DMS 273 treated with DMSO at 0.1 percent for 48 hours (cell line): Measurements from ENCODE around the gene SRRM4.

Experiments used
- DNase-seq: peaks from one replicate; lab custom pipeline; 2025; lab: John Stamatoyannopoulos, UW

Gene SRRM4

GRCh38 chr12:119117936-119118335 lies 136.6 kb downstream of the SRRM4 start:
- no peak for DNase-seq

- DNase-seq = no peak
These were observed 137.3 kb downstream of the SRRM4 start for GRCh38 chr12:119118625-119119024.

GRCh38 chr12:119122047-119122446 lies 140.7 kb downstream of the SRRM4 start:
- DNase-seq = no peak

GRCh38 chr12:119122751-119123150 lies 141.4 kb downstream of the SRRM4 start:
- no peak for DNase-seq

- DNase-seq = no peak
These were observed 147.2 kb downstream of the SRRM4 start for GRCh38 chr12:119128527-119128926.

- no peak for DNase-seq
These were observed 148.6 kb downstream of the SRRM4 start for GRCh38 chr12:119129827-119130434.

- no peak for DNase-seq
These were observed 149.2 kb downstream of the SRRM4 start for GRCh38 chr12:119130523-119130922.

- DNase-seq = no peak
These were observed 153.1 kb downstream of the SRRM4 start for GRCh38 chr12:119134284-119135072.

GRCh38 chr12:119136811-119137410 lies 155.6 kb downstream of the SRRM4 start:
- no peak for DNase-seq

- no peak for DNase-seq
These were observed 158.1 kb downstream of the SRRM4 start for GRCh38 chr12:119139448-119139847.

GRCh38 chr12:119145367-119145766 lies 164.0 kb downstream of the SRRM4 start:
- no peak for DNase-seq

- DNase-seq = no peak
These were observed 166.6 kb downstream of the SRRM4 start for GRCh38 chr12:119147847-119148448.

- no peak for DNase-seq
These were observed 167.9 kb downstream of the SRRM4 start for GRCh38 chr12:119149270-119149669.

GRCh38 chr12:119151445-119152026 lies 170.2 kb downstream of the SRRM4 start:
- no peak for DNase-seq

- no peak for DNase-seq
These were observed 172.4 kb downstream of the SRRM4 start for GRCh38 chr12:119153477-119154434.

- DNase-seq = no peak
These were observed 173.1 kb downstream of the SRRM4 start for GRCh38 chr12:119154435-119154818.

GRCh38 chr12:119156401-119157044 lies 175.2 kb downstream of the SRRM4 start:
- DNase-seq = peak; percentile 34

- peak; percentile 76 for DNase-seq
These were observed 176.2 kb downstream of the SRRM4 start for GRCh38 chr12:119157528-119157927.

GRCh38 chr12:119157978-119158377 lies 176.6 kb downstream of the SRRM4 start:
- DNase-seq = peak; percentile 87

- peak; percentile 36 for DNase-seq
These were observed 177.1 kb downstream of the SRRM4 start for GRCh38 chr12:119158402-119158801.

GRCh38 chr12:119159844-119160243 lies 178.5 kb downstream of the SRRM4 start:
- no peak for DNase-seq
